Ishikawa (cell line): ENCODE measurements around the gene CSRP3.

Experiments
- CEBPB ChIP-seq: IDR thresholded peaks from 2 replicates; pipeline ENCODE4 v1.6.1; 2012
- CREB1 ChIP-seq: IDR thresholded peaks from 2 replicates; pipeline ENCODE4 v1.6.1; 2012; ENCODE audit warnings: low read depth
- EGR1 ChIP-seq: IDR thresholded peaks from 2 replicates; pipeline ENCODE4 v1.6.1; 2012
- EP300 ChIP-seq: IDR thresholded peaks from 2 replicates; pipeline ENCODE4 v1.6.1; 2012; ENCODE audit warnings: borderline replicate concordance
- FOXM1 ChIP-seq: IDR thresholded peaks from 2 replicates; pipeline ENCODE4 v1.6.1; 2012; ENCODE audit warnings: low read depth, borderline replicate concordance
- NFIC ChIP-seq: IDR thresholded peaks from 2 replicates; pipeline ENCODE4 v1.6.1; 2012
- RAD21 ChIP-seq: IDR thresholded peaks from 2 replicates; pipeline ENCODE4 v1.6.1; 2012; ENCODE audit warnings: low read depth
- TAF1 ChIP-seq: IDR thresholded peaks from 2 replicates; pipeline ENCODE4 v1.6.1; 2012; ENCODE audit warnings: low read depth, mild to moderate bottlenecking
- TCF12 ChIP-seq: IDR thresholded peaks from 2 replicates; pipeline ENCODE4 v1.6.1; 2012; ENCODE audit warnings: low read depth
- TEAD4 ChIP-seq: IDR thresholded peaks from 2 replicates; pipeline ENCODE4 v1.6.1; 2012
- YY1 ChIP-seq: IDR thresholded peaks from 2 replicates; pipeline ENCODE4 v1.6.1; 2012; ENCODE audit warnings: low read depth
- ZBTB7A ChIP-seq: IDR thresholded peaks from 2 replicates; pipeline ENCODE4 v1.6.1; 2012; ENCODE audit warnings: low read depth
- TF ChIP-seq, protein P1 (sequence below): IDR thresholded peaks from 2 replicates; pipeline ENCODE4 v1.6.1; 2012
- TF ChIP-seq, protein P2 (sequence below): IDR thresholded peaks from 2 replicates; pipeline ENCODE4 v1.6.1; 2012
- TF ChIP-seq, protein P3 (sequence below): IDR thresholded peaks from 2 replicates; pipeline ENCODE4 v1.6.1; 2012; ENCODE audit warnings: low read depth, mild to moderate bottlenecking

Gene CSRP3

DNA sequence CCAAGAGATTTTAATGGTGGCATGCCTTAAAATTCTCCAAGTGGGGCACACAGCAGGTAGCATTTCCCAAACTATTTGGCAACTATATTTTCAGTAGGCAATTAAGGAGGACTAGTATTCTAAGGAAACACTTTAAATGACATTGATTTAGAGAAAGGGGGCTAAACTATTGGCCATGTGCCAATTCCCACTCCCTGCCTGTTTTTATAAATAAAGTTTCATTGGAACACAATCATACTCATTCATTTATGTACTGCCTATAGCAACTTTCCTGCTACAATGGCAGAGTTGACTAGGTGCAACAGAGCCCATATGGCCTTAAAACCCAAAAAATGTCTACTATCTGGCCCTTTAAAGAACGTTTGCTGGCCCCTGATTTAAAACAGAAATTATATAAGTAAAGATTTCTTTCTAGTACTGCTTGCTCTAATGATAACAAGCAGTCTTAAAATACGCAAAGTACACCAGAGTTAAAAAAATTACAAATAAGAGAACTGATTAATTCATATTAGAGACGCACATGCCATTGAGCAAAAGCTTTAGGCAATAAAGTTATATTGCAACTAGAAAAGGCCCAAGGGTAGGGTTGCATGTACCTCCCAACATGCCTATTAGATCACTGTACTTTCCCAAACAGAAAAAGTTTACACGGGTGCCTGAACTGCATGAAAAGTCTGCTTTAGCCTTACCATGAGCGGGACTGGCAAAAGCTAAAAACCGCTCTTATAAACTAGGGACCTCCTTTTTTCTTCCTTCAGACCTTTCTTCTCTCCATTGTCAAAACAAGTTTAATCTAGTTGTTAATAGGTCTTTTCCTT, 24.8 kb upstream of the CSRP3 start:
- TF ChIP-seq ZBTB7A (no peak), CREB1 (no peak)
- TF ChIP-seq, protein P1, sequence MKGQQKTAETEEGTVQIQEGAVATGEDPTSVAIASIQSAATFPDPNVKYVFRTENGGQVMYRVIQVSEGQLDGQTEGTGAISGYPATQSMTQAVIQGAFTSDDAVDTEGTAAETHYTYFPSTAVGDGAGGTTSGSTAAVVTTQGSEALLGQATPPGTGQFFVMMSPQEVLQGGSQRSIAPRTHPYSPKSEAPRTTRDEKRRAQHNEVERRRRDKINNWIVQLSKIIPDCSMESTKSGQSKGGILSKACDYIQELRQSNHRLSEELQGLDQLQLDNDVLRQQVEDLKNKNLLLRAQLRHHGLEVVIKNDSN: no peak

DNA sequence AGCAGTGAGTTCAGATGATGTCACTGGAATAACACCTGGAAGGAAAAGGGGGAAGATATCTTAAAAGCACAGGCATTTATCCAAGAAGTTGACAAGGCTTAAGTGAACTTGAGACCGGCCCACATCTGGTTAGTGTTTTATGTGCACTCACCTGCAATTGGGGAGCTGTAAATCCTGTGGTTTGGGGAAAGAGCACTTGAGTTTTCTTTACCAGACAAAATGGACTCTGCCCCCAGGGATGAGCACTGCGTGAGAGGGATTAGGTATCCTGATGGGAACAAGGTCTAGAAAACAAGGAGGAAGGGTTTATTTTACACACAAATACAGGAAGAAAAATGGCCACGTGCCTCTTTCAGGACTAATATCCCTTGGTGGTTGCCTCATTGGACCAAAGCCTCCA, 23.8 kb upstream of the CSRP3 start:
- no peak for TF ChIP-seq EGR1

DNA sequence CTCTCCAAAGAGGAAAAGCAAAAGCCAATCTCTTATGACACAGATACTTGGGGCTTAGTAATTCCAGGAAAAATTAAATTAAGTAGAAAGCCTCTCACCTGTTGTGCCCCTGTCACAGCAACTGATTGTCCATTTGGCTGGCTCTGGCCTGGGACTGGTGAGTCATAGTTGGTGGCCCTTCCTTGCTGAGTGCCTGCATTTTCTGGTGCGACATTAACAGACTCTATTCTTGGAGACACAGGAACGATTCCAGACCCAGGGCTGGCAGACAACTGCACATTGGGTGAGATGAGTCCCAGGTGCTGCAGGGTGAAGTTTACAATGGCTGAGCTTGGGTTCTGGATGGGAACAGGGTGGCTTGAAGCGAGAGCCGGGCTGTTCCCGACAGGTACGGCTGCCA, 23.3 kb upstream of the CSRP3 start:
- TF ChIP-seq TEAD4: no peak
- no peak for TF ChIP-seq TAF1
- TF ChIP-seq EGR1: no peak
- TF ChIP-seq TCF12: no peak
- TF ChIP-seq NFIC: no peak
- no peak for TF ChIP-seq CEBPB
- TF ChIP-seq CREB1: no peak
- TF ChIP-seq EP300: no peak
- no peak for TF ChIP-seq YY1
- no peak for TF ChIP-seq ZBTB7A
- TF ChIP-seq, protein P2, sequence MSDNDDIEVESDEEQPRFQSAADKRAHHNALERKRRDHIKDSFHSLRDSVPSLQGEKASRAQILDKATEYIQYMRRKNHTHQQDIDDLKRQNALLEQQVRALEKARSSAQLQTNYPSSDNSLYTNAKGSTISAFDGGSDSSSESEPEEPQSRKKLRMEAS: no peak
- TF ChIP-seq, protein P1: no peak
- TF ChIP-seq, protein P3, sequence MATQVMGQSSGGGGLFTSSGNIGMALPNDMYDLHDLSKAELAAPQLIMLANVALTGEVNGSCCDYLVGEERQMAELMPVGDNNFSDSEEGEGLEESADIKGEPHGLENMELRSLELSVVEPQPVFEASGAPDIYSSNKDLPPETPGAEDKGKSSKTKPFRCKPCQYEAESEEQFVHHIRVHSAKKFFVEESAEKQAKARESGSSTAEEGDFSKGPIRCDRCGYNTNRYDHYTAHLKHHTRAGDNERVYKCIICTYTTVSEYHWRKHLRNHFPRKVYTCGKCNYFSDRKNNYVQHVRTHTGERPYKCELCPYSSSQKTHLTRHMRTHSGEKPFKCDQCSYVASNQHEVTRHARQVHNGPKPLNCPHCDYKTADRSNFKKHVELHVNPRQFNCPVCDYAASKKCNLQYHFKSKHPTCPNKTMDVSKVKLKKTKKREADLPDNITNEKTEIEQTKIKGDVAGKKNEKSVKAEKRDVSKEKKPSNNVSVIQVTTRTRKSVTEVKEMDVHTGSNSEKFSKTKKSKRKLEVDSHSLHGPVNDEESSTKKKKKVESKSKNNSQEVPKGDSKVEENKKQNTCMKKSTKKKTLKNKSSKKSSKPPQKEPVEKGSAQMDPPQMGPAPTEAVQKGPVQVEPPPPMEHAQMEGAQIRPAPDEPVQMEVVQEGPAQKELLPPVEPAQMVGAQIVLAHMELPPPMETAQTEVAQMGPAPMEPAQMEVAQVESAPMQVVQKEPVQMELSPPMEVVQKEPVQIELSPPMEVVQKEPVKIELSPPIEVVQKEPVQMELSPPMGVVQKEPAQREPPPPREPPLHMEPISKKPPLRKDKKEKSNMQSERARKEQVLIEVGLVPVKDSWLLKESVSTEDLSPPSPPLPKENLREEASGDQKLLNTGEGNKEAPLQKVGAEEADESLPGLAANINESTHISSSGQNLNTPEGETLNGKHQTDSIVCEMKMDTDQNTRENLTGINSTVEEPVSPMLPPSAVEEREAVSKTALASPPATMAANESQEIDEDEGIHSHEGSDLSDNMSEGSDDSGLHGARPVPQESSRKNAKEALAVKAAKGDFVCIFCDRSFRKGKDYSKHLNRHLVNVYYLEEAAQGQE: no peak
- no peak for TF ChIP-seq FOXM1
- TF ChIP-seq RAD21: no peak

DNA sequence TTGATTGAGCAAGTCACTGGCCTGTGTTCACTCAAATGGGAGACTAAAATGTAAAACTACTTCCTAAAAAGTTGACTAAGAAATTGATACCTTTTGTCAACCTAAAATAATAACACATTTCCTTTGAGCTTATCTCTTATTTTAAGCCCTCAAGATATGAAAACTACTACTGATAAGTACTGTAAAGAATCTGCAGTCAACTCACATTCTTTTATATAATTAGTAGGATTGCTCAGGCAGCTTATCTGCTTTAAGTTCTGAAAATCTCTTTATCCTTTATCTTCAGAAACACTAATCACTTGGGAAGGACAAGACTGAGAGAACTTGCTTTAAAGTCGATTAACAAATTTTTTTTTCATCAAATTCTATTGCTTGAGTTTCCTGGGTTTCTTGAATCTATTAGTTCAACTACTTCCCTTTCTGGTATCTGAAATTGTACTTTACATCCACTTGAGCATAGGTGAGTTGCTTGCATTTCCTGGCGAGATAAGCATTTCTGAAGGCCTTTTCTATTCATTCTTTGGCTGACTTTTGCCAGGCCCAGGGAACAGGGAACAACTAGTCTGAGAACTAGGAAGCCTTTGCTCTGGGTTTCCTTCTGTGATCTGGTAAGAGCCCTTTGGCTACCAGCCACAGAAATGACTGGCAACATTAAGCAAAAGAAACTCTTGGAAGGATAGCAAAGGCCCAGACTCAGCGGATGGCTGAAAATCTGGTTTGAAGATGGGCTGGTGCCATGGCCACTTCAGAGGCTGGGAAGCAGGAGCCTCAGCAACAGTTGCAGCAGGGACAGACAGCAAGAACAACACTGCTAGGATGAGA, 19.3 kb upstream of the CSRP3 start:
- TF ChIP-seq YY1 (no peak), NFIC (no peak), RAD21 (no peak), FOXM1 (no peak)
- TF ChIP-seq, protein P3: no peak
- TF ChIP-seq, protein P1: no peak

DNA sequence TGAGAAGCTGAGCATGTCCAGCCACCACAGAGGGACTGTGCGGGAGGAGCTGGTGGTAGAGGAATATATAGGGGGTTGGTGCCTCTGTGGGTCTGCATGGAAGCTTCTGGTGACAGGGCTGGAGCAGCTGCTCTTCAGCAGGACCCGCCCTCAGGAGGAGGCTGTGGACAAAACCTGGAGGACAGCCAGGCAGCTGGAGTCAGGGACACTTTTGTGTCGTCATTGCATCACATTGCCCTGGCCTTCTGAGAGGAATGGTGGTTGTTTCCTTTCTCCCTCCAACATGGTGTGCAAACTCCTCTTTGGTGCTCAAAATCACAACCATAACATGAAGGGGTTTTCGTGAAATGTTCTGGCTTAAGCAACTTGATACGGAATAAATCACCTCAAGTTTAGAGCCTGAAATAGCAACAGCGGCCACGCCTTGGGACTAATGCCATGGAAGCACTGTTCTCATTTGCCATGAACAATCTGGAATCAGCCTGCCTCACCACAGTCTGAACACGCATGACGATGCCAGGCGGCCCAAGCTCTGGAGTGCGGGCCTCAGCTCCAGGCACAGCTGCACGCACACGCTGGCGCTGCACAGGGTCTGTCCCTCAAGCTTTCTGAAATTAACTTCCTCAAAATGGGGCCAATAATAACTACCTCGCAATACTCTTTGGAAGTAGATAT, 17.1 kb upstream of the CSRP3 start:
- TF ChIP-seq ZBTB7A (no peak), YY1 (no peak), TCF12 (no peak), CREB1 (no peak), TEAD4 (no peak), FOXM1 (no peak)
- TF ChIP-seq, protein P1: no peak
- TF ChIP-seq, protein P2: no peak
